Activated CD4-positive, alpha-beta T cell treated with anti-CD3 and anti-CD28 coated beads, Interleukin-2, amount 50 U/mL, for 16 hours (primary cell): ENCODE measurements around the gene TRAPPC3.
"Not testable (repeated sequence)": the region's sequence is repeated elsewhere in the genome, so short reads cannot be mapped to it uniquely, and the experiment has no call there.

Experiments used
- DNase-seq: peaks from one replicate; pipeline ENCODE4 v3.0.0-alpha.2; 2020

TRAPPC3 gene

DNA sequence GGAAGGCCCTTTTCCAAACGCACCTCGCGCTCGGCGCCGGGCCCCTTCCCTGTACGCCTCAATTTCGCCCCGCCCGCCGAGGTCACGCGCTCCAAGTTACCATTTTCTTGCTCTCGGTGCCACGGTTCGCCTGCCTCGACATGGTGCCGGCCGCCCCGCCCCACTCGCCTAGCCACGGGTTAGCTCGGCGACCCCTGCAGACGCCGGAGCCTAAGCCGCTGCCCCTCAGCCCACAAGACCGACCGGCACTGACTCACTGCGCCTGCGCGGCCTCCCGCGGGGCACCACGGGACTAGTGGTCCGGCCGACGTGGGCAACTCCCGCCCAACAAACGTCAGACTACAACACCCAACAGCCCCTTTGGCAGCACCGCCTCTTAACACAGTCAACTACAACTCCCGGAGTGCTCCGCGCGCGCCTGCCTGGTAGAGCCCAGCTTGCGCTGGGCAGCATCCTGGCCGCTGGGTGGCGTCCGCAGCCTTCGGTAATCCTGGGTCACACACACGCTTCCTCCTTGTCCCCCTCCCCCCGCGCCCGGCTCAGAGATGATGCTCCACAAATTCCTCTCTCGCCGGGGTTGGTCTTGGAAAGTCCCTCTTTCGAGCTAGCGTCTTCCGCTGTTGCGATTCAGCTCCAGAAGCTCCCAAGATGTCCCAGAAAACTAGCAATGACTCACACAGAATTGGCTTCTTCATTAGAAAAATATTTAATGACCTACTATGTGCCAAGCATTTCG, at the start of gene TRAPPC3:
TRAPPC3 (minus strand) TSS at position 250 of the 736 bp plus-strand sequence; CDS start at position 142, 108 bp downstream.
- peak; percentile 100 for DNase-seq

DNA sequence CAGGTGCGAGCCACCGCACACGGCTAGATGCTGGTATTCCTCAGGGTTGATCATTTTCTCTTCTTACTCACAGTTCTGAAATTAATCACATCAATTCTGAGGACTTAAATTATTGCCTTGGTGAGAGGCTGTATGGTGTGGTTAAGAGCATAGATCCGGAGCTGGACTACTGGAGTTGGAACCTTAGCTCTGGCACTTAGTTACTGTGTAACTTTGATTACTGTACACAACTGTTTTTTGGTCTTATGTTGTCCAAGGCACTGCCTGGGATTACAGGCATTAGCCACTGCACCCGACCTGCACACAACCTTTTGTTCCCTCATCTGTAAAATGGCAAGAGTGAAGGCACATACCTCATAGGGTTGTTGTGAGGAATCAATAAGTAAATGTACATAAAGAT, 49.4 kb upstream of the TRAPPC3 start:
- no peak for DNase-seq

DNA sequence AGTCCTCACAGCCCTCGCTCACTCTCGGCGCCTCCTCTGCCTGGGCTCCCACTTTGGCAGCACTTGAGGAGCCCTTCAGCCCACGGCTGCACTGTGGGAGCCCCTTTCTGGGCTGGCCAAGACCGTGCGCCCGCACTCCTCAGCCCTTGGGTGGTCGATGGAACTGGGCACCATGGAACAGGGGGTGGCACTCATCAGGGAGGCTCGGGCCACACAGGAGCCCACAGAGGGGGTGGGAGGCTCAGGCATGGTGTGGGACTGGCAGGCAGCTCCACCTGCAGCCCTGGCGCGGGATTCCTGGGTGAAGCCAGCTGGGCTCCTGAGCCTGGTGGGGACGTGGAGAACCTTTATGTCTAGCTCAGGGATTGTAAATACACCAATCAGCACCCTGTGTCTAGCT, 47.5 kb upstream of the TRAPPC3 start:
- not testable (repeated sequence) for DNase-seq

DNA sequence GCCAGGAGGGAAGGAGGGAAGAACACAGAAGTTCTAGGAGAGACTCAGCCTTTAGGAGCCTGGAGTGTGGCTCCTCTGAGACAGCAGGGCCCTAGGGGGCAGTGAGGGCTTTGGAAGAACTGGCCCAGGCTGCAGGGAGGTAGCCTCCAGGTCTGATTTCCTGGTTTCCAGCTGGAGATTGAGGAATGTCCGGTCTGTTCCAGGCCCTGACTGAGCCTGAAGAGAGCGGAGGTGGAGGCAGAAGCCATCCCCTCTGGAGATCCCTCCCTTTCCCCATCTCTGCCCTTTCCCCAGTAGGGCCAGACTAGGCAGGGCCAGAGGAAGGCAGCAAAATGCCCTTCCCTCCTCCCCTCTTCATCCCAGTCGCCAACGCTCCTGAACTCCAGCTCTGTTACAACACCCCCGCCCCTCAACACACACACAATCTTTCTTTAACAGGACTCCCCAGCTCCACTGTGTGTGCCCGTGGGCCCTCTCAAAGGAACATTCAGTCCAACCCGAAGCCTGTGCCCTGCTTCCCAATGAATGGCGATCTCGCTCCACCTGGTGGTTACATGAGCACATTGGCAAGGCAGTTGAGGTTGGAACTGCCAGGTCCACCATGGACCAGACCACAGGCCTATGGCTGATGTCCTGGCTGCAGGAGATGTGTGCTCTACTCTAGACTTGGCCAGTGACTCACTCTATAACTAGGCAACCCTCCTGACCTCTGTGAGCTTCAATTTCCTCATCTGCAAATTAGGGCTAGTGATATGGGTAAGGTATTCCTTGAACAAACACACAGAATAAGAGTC, 38.7 kb upstream of the TRAPPC3 start:
- DNase-seq, result peak; percentile 82

DNA sequence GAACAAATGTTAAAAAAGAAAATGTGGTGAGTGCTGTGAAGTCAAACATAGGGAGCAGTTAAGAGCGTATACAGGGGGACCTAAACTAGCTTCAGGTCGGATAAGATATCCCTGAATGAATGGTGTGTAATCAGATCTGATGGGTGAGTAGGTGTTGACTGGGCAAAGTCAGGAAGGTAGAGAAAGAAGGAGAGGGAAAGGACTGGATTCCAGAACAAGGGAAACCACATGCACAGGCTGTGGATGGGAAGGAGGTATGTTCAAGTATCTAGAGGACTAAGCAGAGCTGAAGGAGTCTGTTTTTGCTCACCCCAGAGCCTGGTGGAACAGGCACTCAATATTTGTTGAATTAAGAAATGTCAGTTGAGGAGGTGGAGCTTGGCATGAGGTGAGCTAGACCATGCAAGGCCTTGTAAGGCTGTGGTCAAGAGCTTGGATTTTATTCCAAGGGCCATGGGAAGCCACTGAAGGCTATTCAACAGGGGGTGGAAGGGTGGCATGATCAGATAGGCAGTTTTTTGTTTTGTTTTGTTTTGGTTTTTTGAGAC, 34.1 kb upstream of the TRAPPC3 start:
- no peak for DNase-seq

DNA sequence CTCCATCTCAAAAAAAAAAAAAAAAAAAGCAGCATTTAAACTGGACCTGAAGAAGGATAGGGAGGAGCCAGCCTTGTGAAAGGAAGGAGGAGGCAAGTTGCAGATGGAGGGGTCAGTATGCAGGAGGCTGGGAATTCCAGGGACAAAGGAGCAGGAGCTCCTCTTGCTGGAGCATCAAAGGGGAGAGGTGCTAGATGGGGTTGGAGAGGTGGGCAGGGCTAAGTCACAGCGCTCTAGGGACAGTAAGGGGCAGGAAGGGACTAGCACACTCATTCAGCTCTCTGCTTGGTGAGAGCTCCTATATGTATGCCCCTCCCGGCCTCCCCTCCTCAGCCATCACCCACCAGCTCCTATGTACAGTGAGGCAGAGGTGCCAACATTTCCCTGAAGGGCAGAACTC, 33.4 kb upstream of the TRAPPC3 start:
- DNase-seq, result no peak

DNA sequence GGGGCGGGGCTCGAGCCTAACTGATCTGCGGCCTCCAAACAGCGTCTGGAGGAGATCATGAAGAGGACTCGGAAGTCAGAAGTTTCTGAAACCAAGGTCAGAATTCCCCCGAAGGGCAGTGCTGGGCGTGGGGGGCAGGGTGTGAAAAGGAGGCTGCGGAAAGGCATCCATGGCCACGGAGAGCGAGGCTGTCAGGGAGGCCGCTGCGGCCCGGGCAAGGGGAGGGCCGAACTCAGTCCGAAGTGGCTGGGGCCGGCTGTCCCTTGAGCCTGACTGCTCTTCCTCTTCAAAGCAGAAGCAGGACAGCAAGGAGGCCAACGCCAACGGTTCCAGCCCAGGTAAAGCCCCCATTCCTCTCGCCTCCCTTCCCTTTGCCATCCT, 29.9 kb upstream of the TRAPPC3 start:
- no peak for DNase-seq

DNA sequence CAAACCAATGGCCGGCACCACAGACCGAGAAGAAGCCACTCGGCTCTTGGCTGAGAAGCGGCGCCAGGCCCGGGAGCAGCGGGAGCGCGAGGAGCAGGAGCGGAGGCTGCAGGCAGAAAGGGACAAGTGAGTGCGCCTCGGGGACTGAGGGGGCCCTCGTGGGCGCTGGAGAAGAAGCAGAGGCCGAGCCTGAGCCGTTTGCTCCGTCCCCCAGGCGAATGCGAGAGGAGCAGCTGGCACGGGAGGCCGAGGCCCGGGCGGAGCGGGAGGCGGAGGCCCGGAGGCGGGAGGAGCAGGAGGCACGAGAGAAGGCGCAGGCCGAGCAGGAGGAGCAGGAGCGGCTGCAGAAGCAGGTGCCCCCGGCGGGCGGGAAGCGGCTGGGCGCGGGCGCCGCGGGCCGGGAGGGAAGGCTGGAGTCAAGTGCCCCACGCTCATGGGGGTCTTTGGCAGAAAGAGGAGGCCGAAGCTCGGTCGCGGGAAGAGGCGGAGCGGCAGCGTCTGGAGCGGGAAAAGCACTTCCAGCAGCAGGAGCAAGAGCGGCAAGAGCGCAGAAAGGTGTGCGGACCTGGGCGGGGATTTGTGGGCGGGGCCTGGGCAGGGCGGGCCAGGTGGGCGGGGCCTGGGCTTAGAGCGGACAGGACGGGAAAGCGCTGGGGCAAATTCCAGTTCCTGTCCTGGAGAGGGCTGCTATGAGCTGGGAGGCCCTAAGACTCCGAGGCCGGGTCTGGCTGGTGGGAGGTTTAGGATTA, 29.4 kb upstream of the TRAPPC3 start:
- DNase-seq, result no peak

DNA sequence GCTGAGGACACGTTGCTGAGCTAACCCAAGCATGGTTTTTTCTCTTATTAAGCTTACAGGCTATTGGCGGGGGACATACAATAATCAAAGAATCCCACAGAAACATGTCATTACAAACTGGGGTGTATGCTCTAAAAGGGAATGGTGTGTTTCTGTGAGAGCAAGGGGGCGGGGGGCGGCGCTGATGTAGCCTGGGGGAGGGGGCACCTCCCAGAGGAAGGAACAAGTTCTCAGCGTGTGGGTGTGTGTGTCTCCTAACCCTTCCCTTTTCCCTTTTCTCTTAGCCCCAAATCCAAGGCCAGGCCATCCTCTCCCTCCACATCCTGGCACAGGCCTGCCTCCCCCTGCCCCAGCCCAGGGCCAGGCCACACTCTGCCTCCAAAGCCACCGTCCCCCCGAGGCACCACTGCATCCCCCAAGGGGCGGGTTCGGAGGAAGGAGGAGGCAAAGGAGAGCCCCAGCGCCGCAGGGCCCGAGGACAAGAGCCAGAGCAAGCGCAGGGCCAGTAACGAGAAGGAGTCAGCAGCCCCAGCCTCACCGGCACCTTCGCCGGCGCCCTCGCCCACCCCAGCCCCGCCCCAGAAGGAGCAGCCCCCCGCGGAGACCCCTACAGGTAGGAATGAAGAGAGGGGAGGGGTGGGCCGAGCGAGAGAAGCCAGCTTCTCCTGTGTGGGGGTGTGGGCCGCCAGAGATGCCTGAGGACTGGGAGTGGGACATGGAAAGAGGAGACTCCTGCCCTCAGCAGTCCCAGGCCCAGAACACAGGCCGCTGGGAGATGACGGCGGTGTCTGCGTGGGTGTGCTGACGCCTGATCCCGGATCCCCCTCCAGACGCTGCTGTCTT, 28.5 kb upstream of the TRAPPC3 start:
- no peak for DNase-seq

DNA sequence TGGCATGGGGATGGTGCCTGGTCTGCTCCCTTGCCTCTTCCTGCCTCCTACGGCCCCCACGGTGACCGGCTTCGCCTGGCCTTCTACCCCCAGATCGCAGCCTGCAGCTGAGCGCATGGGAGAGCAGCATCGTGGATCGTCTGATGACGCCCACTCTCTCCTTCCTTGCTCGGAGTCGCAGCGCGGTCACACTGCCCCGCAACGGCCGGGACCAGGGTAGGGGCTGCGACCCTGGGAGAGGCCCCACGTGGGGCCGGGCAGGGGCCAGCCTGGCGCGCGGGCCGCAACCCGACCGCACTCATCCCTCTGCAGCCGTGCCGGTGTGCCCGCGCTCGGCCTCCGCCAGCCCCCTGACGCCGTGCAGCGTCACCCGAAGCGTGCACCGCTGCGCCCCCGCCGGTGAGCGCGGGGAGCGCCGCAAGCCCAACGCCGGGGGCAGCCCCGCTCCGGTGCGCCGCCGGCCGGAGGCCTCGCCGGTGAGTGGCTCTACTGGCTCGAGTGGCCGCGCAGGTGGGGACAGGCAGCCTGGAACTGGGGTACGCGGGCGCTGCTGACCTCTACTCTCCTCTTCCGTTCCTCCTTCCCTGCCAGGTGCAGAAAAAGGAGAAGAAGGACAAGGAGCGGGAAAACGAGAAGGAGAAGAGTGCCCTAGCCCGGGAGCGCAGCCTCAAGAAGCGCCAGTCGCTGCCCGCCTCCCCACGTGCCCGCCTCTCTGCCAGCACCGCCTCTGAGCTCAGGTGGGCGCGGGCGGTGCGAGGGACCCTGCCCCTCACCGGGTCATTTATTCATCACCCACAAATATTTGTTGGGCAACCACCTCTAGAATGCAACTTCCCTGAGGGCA, 27.0 kb upstream of the TRAPPC3 start:
- no peak for DNase-seq

DNA sequence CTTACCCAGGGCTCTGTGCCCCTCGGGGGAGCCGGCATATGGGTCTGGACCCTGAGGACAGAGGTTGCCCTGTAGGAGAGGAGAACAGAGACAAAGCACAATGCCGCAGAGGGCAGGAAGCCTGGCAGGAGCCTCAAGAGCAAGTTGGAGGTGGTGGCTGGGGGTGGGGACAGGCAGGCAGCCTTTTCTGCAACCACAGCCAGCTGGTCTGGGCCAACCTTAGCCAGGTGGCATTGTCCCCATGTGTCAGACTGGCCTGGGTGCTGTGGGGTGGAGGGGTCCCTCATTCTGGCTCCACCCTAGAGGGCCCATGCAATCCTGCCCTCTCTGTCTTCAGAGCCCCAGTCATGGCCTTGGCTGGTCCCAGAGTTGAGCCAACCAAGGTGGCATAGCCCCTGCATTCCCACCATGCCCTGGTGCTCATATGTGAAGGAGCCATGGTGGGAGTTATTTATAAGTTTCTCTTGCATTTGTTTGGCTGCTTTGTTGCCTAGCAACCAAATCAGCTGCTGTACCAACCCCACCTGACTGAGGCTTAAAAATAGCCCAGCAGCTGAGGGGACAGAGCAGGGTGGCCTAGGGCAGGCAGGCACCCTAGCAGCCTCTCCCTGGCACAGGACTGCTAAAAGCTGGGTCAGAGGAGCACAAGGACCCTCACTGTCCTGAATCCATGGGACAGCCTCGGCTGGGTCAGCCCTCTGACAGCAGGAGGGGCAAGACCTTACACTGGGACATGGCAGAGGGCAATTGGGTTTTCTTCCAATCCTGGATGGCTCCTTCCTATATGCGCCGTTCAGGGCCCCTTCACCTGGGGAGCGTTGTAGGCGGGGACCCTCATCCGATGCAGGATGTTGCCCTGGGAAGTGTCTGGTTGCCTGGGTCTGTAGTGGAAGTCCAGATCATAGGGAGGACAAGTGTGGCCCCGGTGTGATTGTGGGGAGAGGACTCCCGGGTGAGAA, 26.1 kb upstream of the TRAPPC3 start:
- no peak for DNase-seq

DNA sequence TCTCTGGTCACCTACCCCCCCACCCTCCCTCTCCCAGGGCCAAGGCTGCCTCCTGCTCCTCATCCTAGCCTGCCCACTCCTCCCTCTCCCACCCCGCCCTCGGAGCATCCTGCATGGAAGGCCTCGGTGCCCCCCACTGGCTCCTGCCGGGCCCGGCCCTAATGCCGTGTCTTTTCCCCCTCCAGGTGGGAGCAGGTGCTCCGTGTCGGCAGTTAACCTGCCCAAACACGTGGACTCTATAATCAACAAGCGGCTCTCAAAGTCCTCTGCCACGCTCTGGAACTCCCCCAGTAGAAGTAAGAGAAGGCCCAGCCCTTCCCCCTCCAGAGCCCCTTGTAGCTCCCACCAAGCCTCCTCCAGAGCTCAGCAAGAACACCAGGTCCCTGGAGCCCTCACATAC, 25.4 kb upstream of the TRAPPC3 start:
- DNase-seq, result no peak

DNA sequence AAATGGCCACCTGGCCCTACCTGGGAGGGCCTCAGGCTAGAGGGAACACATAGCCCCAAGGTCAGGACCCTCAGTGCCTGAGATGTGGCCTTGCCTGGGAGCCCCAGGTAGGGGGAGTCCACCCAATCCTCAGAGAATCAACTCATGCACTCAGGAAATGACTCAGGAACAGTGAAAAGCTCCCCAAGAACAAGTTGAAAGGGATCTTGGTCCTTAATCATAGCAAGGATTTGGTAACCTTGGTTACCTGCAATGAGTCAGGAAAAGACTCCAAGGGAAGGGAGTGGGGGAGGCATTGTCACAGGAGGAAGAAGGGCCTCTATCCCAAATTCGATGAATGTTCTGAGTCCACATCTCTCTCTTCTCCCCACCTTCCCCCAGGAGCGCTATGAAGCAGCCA, 23.7 kb upstream of the TRAPPC3 start:
- no peak for DNase-seq

DNA sequence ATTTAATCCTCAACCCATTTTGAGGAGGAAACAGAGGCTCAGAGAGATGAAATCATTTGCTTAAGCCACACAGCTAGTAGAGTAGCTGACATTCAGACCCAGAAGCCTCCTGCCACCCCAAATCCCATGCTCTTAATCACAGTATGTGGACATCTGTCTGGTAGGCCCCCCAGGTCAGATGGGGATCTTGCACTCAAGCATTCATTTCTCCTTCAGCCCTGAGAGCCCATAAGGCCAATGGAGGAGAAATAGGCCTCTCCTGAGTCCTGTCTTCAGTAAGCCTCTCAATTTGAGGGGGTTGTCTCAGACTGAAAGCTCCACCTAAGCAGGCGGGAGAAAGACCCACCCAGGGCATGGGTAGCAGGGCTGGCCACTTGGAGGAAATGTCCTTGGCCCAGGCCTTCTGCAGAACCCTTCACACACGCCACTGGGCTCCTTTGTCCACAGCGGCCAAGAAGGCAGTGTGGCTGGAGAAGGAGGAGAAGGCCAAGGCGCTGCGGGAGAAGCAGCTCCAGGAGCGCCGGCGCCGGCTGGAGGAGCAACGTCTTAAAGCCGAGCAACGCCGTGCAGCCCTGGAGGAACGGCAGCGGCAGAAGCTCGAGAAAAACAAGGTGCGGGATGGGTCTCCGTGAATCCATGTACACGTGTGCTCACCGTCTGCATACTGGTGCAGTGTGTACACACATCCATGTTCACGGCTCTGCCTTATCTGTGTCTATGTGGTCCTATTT, 22.9 kb upstream of the TRAPPC3 start:
- DNase-seq, result no peak

DNA sequence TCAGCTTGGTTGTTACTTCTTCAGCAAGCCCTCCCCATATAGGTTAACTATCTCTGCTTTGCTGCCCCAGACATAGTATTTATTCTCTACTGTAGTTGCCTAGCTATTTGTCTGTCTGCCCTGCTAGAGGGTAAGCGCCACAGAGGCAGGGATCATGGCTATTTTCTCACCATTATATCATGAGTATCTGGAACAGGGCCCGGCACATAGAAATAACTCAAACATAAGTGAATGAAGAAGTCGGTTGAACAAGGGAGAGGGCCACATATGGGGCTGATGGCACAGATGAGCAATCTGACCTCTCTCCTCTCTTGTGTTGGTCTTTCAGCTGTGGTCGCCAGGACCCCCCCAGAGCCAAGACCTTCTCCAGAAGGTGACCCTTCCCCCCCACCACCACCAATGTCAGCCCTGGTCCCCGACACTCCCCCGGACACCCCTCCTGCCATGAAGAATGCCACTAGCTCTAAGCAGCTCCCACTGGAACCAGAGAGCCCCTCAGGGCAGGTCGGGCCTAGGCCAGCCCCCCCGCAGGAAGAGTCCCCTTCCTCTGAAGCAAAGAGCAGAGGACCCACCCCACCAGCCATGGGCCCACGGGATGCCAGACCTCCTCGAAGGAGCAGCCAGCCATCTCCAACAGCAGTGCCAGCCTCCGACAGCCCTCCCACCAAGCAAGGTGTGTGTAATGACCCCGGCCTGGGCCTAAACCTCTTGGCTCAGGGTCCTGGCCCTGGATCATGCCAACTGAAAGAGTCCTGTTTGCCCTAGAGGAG, 21.5 kb upstream of the TRAPPC3 start:
- DNase-seq, result no peak

DNA sequence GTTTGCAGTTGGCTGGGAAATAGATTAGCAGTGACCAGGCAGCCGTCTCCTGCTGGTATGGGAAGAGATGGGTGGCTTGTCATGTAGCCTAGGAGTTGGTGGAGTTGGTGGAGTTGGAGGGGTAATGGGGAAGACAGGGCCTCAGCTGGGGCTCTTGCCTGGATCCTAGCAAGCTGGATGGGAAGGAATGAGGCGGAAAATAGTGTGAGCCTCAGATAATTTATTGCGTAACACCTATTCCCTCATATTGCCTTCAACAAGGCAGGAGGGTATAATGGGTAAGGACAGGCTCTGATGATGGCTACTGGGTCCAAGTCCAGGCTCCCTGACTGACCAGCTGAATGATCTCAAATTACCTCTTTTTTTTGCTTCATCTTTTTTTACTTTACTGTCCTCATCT, 19.2 kb upstream of the TRAPPC3 start:
- no peak for DNase-seq

DNA sequence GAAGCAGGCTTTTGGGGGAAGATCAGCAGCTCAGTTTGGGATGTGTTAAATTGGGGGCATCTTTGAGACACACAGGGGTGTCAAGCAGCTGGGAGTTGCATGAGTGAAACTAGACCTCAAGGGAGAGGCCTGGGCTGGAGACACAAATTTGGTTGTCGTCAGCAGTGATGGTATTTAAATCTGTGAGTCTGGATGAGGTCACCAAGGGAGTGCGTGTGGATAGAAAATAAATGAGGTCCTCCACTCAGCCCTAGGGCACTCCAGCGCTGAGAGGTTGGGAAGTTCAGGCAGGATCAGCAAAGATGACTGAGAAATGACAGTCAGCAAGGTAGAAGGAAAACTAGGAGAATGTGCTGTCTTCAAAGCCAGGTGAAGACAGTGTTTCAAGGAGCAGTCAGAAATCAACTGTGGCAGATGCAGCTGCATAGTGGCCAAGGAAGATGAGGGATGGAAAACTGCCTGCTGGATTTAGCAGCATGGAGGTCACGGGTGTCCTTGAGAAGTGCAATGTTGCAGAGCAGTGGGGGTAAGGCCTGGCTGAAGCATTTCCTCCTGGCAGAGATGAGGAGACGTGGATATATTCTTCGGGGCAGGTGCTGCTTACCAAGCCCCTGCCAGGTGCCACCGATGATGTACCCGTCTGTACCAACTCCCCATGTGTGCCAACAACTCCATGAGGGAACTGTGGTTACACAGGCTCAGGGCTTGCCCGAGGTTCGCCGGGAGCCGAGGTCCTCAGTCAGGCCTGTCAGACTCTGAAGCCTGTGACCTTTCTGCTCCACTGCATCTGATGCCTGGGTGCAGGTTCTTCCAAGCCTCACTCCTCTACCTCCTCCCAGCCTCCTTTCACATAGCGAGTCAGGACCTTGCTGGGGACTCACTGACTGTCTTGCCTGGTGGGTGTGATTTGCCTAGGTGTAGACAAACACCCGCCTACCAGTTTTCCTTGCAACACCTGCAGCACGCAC, 17.9 kb upstream of the TRAPPC3 start:
- no peak for DNase-seq

DNA sequence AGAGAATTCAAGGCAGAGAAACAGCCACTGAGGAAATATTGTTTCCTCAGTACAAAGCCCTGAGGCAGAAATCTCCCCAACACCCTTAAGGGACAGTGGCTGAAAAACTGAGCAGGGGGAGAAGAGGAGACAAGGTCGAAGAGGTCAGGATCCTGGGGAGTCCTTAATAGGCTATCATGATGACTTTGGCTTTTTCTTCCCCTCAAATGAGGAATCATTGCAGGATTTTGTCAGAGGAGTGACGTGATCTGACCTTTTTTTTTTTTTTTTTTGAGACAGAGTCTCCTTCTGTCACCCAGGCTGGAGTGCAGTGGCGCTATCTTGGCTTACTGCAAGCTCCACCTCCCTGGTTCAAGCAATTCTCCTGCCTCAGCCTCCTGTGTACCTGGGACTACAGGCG, 16.9 kb upstream of the TRAPPC3 start:
- DNase-seq, result no peak
